Mucosa of rectum (tissue), 2 donors: ENCODE data around the gene NEURL4.
A peak's percentile ranks its signal among the peaks of the same experiment; 100 is the strongest.

Experiments
- H3K27ac ChIP-seq, 2 donors: one replicate each; pipeline ENCODE4 v1.7.0; 2013; ENCODE audit warnings: inconsistent platforms in 2 of 2, low read depth in 2 of 2, low read length in 2 of 2
- H3K27me3 ChIP-seq, 2 donors: one replicate each; pipeline ENCODE4 v1.7.0; 2013; ENCODE audit warnings: low read length in 2 of 2; ENCODE audit not compliant: control insufficient read depth in 2 of 2, insufficient read depth in 2 of 2
- H3K36me3 ChIP-seq, 2 donors: one replicate each; pipeline ENCODE4 v1.7.0; 2013; ENCODE audit warnings: low read length in 2 of 2; ENCODE audit not compliant: control insufficient read depth in 2 of 2, insufficient read depth in 2 of 2
- H3K4me1 ChIP-seq, 2 donors: one replicate each; pipeline ENCODE4 v1.7.0; 2013; ENCODE audit warnings: low read length in 2 of 2, mild to moderate bottlenecking in 1 of 2; ENCODE audit not compliant: control insufficient read depth in 2 of 2, insufficient read depth in 2 of 2
- H3K4me3 ChIP-seq, 2 donors: one replicate each; pipeline ENCODE4 v1.7.0; 2013; ENCODE audit warnings: low read length in 2 of 2
- H3K9ac ChIP-seq, 2 donors: one replicate each; pipeline ENCODE4 v1.7.0; 2013; ENCODE audit warnings: low read length in 2 of 2, low read depth in 1 of 2, mild to moderate bottlenecking in 1 of 2
- H3K9me3 ChIP-seq, 2 donors: one replicate each; pipeline ENCODE4 v1.7.0; 2013; ENCODE audit warnings: low read length in 2 of 2; ENCODE audit not compliant: control insufficient read depth in 2 of 2
- donor health status: healthy.
- donor health status: Normal muscosa, but diverticular disease.

Gene NEURL4

GRCh38 chr17:7304179-7304578, 25.0 kb downstream of the NEURL4 start:
- no peak overlapping the region for H3K9ac ChIP-seq
- peaks cover 7 to 11% of the 10 kb centered on the region in 2 donors for H3K4me1 ChIP-seq
- H3K27ac ChIP-seq: no peak overlapping the region
- no peaks in the 10 kb centered on the region for H3K9me3 ChIP-seq
- H3K27me3 ChIP-seq: no peaks in the 10 kb centered on the region
- no peaks in the 10 kb centered on the region for H3K36me3 ChIP-seq
- no peak overlapping the region for H3K4me3 ChIP-seq

DNA sequence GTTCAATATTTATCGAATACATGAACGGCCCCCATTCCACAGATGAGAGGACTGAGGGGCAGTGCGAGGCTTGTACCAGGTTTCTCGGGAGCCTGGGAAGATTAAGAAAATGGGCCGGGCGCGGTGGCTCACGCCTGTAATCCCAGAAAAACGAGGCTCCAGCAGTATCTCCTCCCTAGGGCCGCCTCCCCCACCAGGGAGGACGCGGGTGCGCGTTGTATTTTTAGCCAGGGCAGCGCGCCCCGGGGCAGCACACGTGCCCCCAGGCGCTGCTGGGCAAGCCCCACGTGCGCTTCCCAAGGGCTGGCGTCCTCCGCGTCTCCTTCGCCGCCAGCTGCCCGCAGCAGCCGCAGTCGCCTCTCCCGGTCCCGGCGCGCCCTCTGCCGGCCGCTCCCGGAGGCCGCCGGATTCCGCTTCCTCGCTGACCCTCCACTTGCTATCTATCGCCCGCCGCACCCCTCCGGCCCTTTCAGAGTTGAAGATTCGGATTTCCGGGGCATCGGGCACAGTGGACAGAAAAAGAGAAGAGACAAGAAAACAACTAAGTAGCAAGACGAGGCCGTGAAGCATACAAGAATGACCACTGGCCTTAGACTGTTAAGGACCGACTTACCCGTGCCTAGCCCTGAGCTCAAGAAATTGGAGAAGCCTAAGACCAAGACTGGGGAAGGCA, 32.8 kb downstream of the NEURL4 start:
- H3K9ac ChIP-seq: peak overlapping the region in 1 of 2 donors; percentile 41
- H3K27me3 ChIP-seq: peaks cover 0 to 10% of the 10 kb centered on the region in 2 donors
- H3K4me1 ChIP-seq: peaks cover 31 to 32% of the 10 kb centered on the region in 2 donors
- no peaks in the 10 kb centered on the region for H3K36me3 ChIP-seq
- no peaks in the 10 kb centered on the region for H3K9me3 ChIP-seq
- peak overlapping the region; percentile 6 to 48 for H3K4me3 ChIP-seq
- H3K27ac ChIP-seq: peak overlapping the region; percentile 39 to 89

- Histone ChIP-seq H3K27me3 (peaks cover 0 to 10% of the 10 kb centered on the region in 2 donors), H3K9me3 (no peaks in the 10 kb centered on the region), H3K4me3 (peak overlapping the region; percentile 59 to 61), H3K27ac (peak overlapping the region; percentile 89 to 90), H3K4me1 (peaks cover 31 to 32% of the 10 kb centered on the region in 2 donors), H3K36me3 (no peaks in the 10 kb centered on the region), H3K9ac (peak overlapping the region; percentile 32 to 65)
These were observed 33.6 kb downstream of the NEURL4 start for GRCh38 chr17:7295230-7296180.

- Histone ChIP-seq H3K4me3 (peak within 1 kb of the TSS; percentile 59 to 61), H3K36me3 (no peaks in the 10 kb centered on the region), H3K27ac (peak within 1 kb of the TSS; percentile 89 to 91), H3K4me1 (peaks cover 31 to 32% of the 10 kb centered on the region in 2 donors), H3K9me3 (no peaks in the 10 kb centered on the region), H3K9ac (peak within 1 kb of the TSS; percentile 32 to 65), H3K27me3 (peaks cover 0 to 10% of the 10 kb centered on the region in 2 donors)
These were observed 34.5 kb downstream of the NEURL4 start, which contains the start of gene YBX2 for GRCh38 chr17:7294614-7295153. Gene YBX2, minus strand, starts transcription at chr17:7294639. Its CDS starts 139 bp downstream, at chr17:7294500.

- Histone ChIP-seq H3K9ac (peak overlapping the region in 1 of 2 donors; percentile 58), H3K4me3 (peak overlapping the region; percentile 20 to 42), H3K9me3 (no peaks in the 10 kb centered on the region), H3K27ac (peak overlapping the region; percentile 86 to 91), H3K27me3 (peaks cover 0 to 10% of the 10 kb centered on the region in 2 donors), H3K4me1 (peaks cover 31 to 32% of the 10 kb centered on the region in 2 donors), H3K36me3 (no peaks in the 10 kb centered on the region)
These were observed 35.1 kb downstream of the NEURL4 start for GRCh38 chr17:7293816-7294613.

DNA sequence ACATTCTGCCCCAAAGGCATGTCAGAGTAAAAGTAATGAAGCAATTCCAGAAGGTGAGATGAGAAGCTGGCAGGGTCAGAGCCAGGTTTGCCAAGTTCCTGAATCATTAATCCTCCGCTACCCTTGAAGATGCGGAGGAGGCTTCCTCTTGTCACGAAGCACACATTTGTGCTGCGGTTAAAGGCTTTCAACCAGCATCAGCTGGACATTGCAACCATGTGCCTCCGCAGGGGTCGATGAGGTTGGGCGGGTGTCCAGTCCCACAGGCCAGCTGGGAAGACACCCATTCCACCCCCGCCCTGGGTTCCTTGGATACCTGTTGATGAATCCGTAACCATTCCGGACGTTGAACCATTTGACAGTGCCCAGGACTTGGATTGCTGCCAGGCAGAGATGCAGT, 36.0 kb downstream of the NEURL4 start:
- Histone ChIP-seq H3K9ac (peak overlapping the region in 1 of 2 donors; percentile 14), H3K9me3 (no peaks in the 10 kb centered on the region), H3K36me3 (no peaks in the 10 kb centered on the region), H3K27me3 (peaks cover 0 to 10% of the 10 kb centered on the region in 2 donors), H3K4me1 (peaks cover 31 to 32% of the 10 kb centered on the region in 2 donors), H3K27ac (peak overlapping the region; percentile 86 to 91), H3K4me3 (peak overlapping the region in 1 of 2 donors; percentile 20)

- peaks cover 0 to 10% of the 10 kb centered on the region in 2 donors for H3K27me3 ChIP-seq
- H3K9ac ChIP-seq: no peak overlapping the region
- peak overlapping the region in 1 of 2 donors; percentile 86 for H3K27ac ChIP-seq
- H3K9me3 ChIP-seq: no peaks in the 10 kb centered on the region
- peaks cover 31 to 32% of the 10 kb centered on the region in 2 donors for H3K4me1 ChIP-seq
- no peak overlapping the region for H3K4me3 ChIP-seq
- no peaks in the 10 kb centered on the region for H3K36me3 ChIP-seq
These were observed 36.4 kb downstream of the NEURL4 start for GRCh38 chr17:7292729-7293128.

DNA sequence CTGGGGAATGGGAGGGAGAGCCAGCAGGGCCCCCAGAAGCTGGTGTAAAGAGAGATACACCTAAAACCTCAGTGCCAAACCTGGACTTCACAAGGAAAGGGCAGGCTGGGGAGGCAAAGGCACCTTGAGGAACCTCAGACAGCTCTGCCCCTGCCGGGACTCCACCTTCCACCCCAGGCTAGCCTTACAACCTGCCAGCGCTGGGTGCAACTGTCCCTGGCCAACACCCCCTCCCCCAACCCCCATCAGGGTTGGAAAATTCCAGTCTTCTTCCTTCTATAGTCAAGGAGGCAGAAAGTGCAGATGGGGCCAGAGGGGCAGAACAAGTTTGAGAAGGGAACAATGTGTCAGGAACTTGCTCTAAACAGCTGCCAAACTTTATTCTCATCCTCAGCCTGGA, 36.9 kb downstream of the NEURL4 start:
- no peaks in the 10 kb centered on the region for H3K9me3 ChIP-seq
- no peak overlapping the region for H3K9ac ChIP-seq
- H3K27ac ChIP-seq: no peak overlapping the region
- no peak overlapping the region for H3K4me3 ChIP-seq
- H3K4me1 ChIP-seq: peaks cover 31 to 32% of the 10 kb centered on the region in 2 donors
- peaks cover 0 to 10% of the 10 kb centered on the region in 2 donors for H3K27me3 ChIP-seq
- no peaks in the 10 kb centered on the region for H3K36me3 ChIP-seq

DNA sequence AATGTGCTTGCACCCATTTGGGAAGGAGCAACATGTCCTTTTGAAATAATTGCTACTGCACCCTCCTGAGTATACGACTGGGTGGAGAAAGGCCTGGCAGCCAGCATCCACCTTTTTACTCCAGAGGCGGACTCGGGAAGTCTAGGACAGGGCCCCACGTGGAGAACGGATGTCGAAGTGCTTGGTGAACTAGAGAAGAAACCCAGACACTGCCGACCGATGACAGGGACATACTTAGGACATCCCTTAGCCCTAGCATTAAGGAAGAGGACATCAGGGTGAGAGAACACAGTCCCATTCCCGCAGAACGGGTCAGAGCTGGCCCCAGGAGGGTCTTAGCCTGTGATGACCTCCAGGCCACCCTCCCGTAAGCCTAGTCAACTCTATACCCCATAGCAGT, 38.5 kb downstream of the NEURL4 start:
- H3K4me1 ChIP-seq: peaks cover 19 to 22% of the 10 kb centered on the region in 2 donors
- peaks cover 0 to 6% of the 10 kb centered on the region in 2 donors for H3K27me3 ChIP-seq
- no peaks in the 10 kb centered on the region for H3K36me3 ChIP-seq
- no peak overlapping the region for H3K27ac ChIP-seq
- no peak overlapping the region for H3K4me3 ChIP-seq
- no peak overlapping the region for H3K9ac ChIP-seq
- no peaks in the 10 kb centered on the region for H3K9me3 ChIP-seq
